GM12873 (cell line): ENCODE data around the gene GLP1R.

Experiments
- CTCF ChIP-seq: IDR thresholded peaks from 2 replicates; pipeline ENCODE4 v1.5.1; 2012; ENCODE audit warnings: low read depth, mild to moderate bottlenecking, moderate library complexity, low read length, control low read depth; ENCODE audit not compliant: insufficient read depth; ENCODE audit errors: missing control alignments

Gene GLP1R

GRCh38 chr6:39090036-39090435, 41.5 kb downstream of the GLP1R start:
- TF ChIP-seq CTCF = no peak

GRCh38 chr6:39091220-39091619, 42.6 kb downstream of the GLP1R start:
- TF ChIP-seq CTCF = no peak

- TF ChIP-seq CTCF = peak; percentile 36
Measured at GRCh38 chr6:39092124-39092523, 43.5 kb downstream of the GLP1R start.

- TF ChIP-seq CTCF = no peak
Measured at GRCh38 chr6:39093149-39093708, 44.6 kb downstream of the GLP1R start.

GRCh38 chr6:39095578-39095977, 47.0 kb downstream of the GLP1R start:
- no peak for TF ChIP-seq CTCF

GRCh38 chr6:39100358-39100757, 51.8 kb downstream of the GLP1R start:
- TF ChIP-seq CTCF = no peak

GRCh38 chr6:39102071-39102820, 53.7 kb downstream of the GLP1R start:
- peak; percentile 83 for TF ChIP-seq CTCF
